GM18873 (cell line): ENCODE results near the gene GNA14.
A peak's percentile ranks its signal among the peaks of the same experiment; 100 is the strongest.
"Not testable (repeated sequence)": the region's sequence is repeated elsewhere in the genome, so short reads cannot be mapped to it uniquely, and the experiment has no call there.

ENCODE experiments used
- ATAC-seq: cut with Tn5 transposase; IDR thresholded peaks from one replicate; pipeline ENCODE4 v1.9.1; 2021; ENCODE audit warnings: mild to moderate bottlenecking, moderate library complexity, moderate number of reproducible peaks; ENCODE audit not compliant: unreplicated experiment, low FRiP score

GNA14 gene

DNA sequence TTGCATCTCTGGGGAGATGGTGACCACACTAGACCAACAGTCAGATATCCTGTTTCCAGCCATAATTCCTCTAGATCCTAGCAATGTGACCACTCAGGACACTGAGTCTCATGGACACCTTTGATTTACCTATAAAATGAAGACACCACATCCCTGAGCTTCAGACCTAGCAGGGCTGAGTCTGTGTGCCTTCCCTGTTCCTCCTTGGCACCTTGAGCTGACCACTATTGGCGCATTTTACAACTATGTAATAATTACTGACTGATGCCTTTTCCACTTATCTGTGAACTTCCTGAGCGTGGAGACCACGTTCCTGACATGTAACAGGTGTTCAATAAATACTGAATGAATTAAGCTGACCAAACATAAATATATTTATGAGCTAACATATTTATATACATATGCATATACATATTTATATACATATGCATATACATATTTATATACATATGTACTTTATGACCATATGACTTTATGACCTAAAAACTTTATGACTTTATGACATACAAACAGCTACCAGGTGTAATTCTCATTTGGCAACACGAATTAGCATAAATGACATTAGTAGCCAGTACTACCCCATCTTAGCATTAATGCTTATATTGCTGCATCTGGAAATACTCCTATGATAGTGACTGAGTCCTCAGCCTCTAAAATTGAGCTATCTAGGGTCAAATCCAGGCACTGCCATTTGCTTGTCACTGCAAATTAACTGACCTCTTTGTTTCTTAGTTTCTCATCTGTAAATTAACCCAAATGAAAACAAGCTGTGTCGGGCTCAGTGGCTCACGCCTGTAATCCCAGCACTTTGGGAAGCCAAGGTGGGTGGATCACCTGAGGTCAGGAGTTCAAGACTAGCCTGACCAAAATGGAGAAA is 150.6 kb downstream of the GNA14 start:
- ATAC-seq = no peak

- ATAC-seq = no peak
These were observed 152.1 kb downstream of the GNA14 start for GRCh38 chr9:77495834-77496671.

GRCh38 chr9:77490279-77490678 is 157.8 kb downstream of the GNA14 start:
- ATAC-seq = not testable (repeated sequence)

DNA sequence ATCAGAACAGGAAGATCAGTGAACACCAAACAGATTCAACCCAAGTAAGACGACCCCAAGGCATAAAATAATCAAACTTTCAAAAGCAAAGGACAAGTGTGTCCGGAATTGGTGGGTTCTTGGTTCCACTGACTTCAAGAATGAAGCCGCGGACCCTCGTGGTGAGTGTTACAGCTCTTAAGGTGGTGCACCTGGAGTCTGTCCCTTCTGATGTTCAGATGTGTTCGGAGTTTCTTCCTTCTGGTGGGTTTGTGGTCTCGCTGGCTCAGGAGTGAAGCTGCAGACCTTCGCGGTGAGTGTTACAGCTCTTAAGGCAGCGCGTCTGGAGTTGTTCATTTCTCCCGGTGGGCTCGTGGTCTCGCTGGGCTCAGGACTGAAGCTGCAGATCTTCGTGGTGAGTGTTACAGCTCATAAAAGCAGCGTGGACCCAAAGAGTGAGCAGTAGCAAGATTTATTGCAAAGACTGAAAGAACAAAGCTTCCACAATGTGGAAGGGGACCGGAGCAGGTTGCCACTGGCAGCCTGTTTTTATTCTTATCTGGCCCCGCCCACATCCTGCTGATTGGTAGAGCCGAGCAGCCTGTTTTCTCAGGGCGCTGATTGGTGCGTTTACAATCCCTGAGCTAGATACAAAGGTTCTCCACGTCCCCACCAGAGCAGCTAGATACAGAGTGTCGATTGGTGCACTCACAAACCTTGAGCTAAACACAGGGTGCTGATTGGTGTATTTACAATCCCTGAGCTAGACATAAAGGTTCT is 158.5 kb downstream of the GNA14 start:
- not testable (repeated sequence) for ATAC-seq

- ATAC-seq = no peak
These were observed 159.5 kb downstream of the GNA14 start for GRCh38 chr9:77488439-77489126.

DNA sequence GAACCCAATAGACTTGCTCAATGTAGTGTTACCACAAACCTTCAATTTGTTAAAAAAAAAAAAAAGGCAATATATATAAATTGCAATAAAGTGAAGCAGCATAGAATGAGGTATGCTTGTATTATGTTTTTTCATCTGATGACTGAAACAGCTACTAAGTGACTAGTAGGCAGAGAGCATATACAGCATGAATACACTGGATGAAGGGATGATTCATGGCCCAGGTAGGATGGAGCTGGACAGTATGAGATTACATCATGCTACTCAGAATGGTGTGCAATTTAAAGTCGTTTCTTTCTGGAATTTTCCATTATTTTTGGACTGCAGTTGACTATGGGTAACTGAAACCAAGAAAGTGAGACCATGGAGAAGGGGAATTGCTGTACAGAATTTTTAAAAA is 161.2 kb downstream of the GNA14 start:
- no peak for ATAC-seq

DNA sequence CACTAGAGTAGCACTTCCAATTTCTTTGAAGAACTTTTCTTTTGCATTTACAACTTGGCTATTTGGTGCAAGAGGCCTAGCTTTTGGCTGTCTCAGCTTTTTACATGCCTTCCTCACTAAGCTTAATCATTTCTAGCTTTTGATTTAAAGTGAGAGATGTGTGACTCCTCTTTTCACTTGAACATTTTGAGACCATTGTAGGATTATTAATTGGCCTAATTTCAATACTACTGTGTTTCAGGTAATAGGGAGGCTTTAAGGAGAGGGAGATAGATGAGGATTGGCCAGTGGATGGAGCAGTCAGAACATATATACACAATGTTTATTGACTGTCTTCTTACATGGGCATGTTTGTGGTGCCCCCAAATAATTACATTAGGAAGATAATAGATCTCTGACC is 161.7 kb downstream of the GNA14 start:
- no peak for ATAC-seq

- peak; percentile 96 for ATAC-seq
These were observed 172.3 kb downstream of the GNA14 start for GRCh38 chr9:77475641-77476473.

GRCh38 chr9:77474936-77475335 is 173.2 kb downstream of the GNA14 start:
- no peak for ATAC-seq

DNA sequence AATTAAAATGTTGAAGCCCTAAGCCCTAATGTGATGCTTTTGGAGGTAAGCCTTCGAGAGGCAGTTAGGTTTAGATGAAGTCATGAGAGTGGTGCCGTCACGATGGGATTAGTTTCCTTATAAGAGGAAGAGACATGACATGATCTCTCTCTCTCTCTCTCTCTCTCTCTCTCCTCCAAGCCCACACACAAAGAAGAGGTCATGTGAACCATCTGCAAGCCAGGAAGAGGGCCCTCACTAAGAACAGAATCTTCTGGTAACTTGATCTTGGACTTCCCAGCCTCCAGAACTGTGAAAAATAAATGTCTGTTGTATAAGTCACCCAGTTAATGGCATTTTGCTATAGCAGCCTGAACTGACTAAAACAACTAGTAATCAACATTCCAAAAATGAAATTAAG is 175.5 kb downstream of the GNA14 start:
- no peak for ATAC-seq

GRCh38 chr9:77471572-77471971 is 176.6 kb downstream of the GNA14 start:
- no peak for ATAC-seq

DNA sequence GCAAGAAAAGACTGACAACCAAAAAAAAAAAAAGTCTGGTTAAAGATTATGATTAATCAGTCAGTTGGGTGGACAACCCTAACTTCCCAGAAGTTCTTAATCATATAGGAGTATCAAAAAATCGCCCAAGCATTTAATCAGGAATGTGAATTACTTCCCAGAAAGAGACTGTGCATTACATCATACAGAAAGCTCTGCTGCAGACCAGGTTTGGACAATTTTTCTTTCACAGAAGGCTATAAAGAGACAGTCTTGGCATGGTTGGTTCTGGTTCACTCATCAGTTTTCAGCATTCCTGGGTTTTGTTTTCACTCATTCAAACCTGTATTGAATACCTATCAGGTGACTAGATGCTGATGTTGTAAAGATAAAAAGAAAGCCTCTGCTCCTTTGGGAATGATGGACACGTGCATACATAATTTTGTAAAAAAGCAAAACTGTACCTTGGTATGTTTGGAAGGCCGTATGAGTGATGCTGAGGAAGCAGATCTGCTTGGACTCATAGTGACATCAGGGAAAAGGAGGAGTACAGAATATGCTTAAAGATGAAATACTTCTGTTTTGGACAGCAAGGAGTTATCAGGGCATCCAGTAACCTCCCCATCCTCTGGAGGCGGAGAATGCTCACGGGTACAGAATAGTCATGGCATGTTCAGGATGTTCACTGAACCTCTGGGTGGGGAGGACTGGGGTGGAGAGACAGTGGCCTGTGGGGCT is 178.4 kb downstream of the GNA14 start:
- ATAC-seq = no peak

DNA sequence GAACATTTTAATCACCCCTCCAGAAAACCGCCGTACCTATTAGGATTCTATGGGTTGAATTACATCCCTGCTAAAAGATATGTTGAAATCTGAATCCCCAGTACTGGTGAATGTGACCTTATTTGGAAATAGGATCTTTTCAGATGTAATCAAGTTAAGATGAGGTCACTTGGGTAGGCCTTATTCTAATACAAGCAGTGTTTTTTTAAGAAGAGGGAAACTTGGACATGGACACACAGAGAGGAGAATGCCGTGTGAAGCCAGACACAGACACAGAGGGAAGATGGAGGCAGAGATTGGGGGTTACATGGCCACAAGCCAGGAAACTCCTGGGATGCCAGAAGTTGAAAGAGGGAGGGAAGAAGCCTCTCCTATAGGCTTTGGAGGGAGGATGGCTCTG is 183.5 kb downstream of the GNA14 start:
- no peak for ATAC-seq

DNA sequence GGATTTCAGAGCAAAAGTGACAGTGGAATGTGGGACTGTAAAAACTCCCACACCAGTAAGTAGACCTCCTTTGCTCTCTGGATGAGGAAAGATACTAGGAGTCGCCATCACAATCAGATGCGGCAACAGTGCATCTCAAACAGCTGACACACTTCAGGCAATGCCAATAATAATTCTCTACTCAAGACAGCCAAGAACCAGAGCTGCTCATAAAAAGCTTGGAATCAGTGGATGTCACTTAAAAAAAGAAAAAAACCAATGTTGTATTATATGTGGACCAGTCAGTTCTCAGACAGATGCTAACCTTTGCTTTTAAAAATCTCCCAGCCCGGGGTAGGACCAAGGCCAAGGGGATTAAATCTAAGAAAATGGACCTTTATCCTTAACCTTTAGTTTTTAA is 185.0 kb downstream of the GNA14 start:
- no peak for ATAC-seq

- ATAC-seq = no peak
These were observed 186.1 kb downstream of the GNA14 start for GRCh38 chr9:77462066-77462465.

- ATAC-seq = no peak
These were observed 187.2 kb downstream of the GNA14 start for GRCh38 chr9:77460938-77461337.

DNA sequence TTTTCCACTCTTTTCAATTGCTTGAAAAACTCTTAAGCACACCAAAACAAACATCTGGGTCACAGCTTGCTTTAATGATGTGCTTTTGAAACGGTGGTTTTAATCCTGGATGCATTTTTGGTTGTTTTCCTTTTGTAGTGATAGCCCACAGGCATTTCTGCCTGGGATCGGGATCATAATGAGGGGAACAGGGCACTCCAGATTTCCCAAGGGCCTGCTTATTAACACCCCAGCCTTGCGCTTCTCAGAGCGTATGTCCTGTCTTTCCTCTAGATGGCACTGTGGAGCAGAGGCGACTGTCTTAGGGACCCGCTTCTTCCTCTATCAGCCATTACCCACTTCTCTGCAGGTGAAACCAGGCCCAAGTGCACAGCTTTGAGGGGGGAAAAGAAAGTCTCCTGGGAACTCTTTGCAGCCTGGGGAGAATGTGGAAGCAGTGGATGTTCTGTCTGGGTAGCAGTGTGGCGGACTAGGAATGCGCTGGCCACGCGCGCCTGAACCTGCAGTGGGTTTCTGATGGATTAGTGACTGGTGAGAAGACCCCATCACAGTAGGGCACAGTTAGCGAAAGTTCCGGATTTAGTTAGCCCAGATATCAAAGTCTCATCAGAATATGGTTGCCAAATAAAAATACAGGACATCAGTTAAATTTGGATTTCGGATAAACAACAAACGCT is 190.1 kb downstream of the GNA14 start:
- ATAC-seq = peak; percentile 75

DNA sequence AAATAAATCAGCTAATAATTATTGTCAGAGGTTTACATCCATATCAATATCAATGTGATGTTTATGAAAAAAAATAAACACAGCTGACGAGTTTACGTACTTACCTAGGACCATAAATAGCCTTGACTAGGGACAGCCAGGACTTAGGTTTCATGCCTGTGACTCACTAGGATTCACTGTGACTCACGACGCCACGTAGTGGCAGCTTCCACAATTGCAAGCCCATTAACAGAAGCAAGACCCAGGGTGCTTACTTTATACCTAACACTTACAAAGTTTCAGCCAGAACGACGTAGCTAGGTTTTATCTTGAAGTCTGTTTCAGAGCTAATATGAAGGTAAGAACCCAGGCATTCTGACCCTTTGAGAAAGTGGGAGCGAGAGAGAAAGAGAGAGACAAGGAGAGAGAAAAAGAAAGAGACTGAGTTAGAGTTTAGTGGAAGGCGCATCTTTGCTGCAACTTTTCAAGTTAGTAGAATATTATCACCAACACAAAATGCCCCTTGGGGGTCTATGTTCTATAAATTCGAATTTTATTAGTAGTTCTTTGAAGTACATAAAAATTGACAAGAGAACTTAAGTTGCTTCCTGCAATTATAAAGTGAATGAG is 191.2 kb downstream of the GNA14 start:
- ATAC-seq = peak; percentile 80
